Activated T-helper 17 cell treated with anti-CD3 and anti-CD28 coated beads, Interleukin-2, amount 50 U/mL, for 72 hours (primary cell): ENCODE data around the gene TTLL10. TPM values are rescaled to one million over a fixed set of nuclear protein-coding genes. Genes with fewer than 3 reads are reported as not detected.

Experiments used
- ATAC-seq: fragments of 150-1000 bp; cut with Tn5 transposase; replicated peaks from 2 replicates; pipeline ENCODE4 v1.10.0; 2021; ENCODE audit warnings: mild to moderate bottlenecking, moderate library complexity
- H3K27ac Mint-ChIP-seq: one replicate; pipeline ENCODE4 v1.8.0; 2022; ENCODE audit warnings: mixed read lengths
- H3K27me3 Mint-ChIP-seq: one replicate; pipeline ENCODE4 v1.8.0; 2022; ENCODE audit warnings: mixed read lengths
- H3K36me3 Mint-ChIP-seq: one replicate; pipeline ENCODE4 v1.8.0; 2022; ENCODE audit warnings: low read depth, mild to moderate bottlenecking, mixed read lengths
- H3K4me1 Mint-ChIP-seq: one replicate; pipeline ENCODE4 v1.8.0; 2022; ENCODE audit warnings: mixed read lengths
- H3K4me3 Mint-ChIP-seq: one replicate; pipeline ENCODE4 v1.8.0; 2022; ENCODE audit warnings: mild to moderate bottlenecking, mixed read lengths
- H3K9me3 Mint-ChIP-seq: one replicate; pipeline ENCODE4 v1.8.0; 2022; ENCODE audit warnings: mixed read lengths
- total RNA-seq, 2 donors: library from RNA; stranded (reverse); gene quantifications; one replicate each; pipeline ENCODE4 v1.2.3, GENCODE V29; 2022

The TTLL10 gene
- total RNA-seq, 2 donors from 2014 or later, result 0.11 TPM; not detected in 1

GRCh38 chr1:1244192-1244811, 70.6 kb downstream of the TTLL10 start:
- Mint-ChIP-seq H3K27me3 (no peaks in the 10 kb centered on the region), H3K9me3 (no peaks in the 10 kb centered on the region), H3K27ac (no peak overlapping the region), H3K36me3 (no peaks in the 10 kb centered on the region), H3K4me1 (no peaks in the 10 kb centered on the region), H3K4me3 (no peak overlapping the region)
- peak; percentile 16 for ATAC-seq

- no peaks in the 10 kb centered on the region for H3K4me1 Mint-ChIP-seq
- H3K36me3 Mint-ChIP-seq, result no peaks in the 10 kb centered on the region
- H3K27me3 Mint-ChIP-seq, result no peaks in the 10 kb centered on the region
- no peak for ATAC-seq
- no peak overlapping the region for H3K27ac Mint-ChIP-seq
- H3K4me3 Mint-ChIP-seq, result no peak overlapping the region
- no peaks in the 10 kb centered on the region for H3K9me3 Mint-ChIP-seq
These were observed 71.6 kb downstream of the TTLL10 start for GRCh38 chr1:1245178-1245816.

- no peak for ATAC-seq
- Mint-ChIP-seq H3K9me3 (no peaks in the 10 kb centered on the region), H3K27ac (no peak overlapping the region), H3K4me1 (no peaks in the 10 kb centered on the region), H3K36me3 (peaks cover 2% of the 10 kb centered on the region), H3K27me3 (no peaks in the 10 kb centered on the region), H3K4me3 (no peak overlapping the region)
These were observed 72.3 kb downstream of the TTLL10 start for GRCh38 chr1:1245817-1246576.

GRCh38 chr1:1246577-1247340, 73.1 kb downstream of the TTLL10 start, which contains the start of gene C1QTNF12:
C1QTNF12 (minus strand) TSS chr1:1246722; CDS start chr1:1246690, 32 bp downstream.
- Mint-ChIP-seq H3K36me3 (peaks cover 5% of the 10 kb centered on the region), H3K27ac (no peak within 1 kb of the TSS), H3K9me3 (no peaks in the 10 kb centered on the region), H3K4me3 (no peak within 1 kb of the TSS), H3K27me3 (no peaks in the 10 kb centered on the region), H3K4me1 (no peaks in the 10 kb centered on the region)
- no peak for ATAC-seq

GRCh38 chr1:1247341-1247913, 73.7 kb downstream of the TTLL10 start:
- Mint-ChIP-seq H3K27me3 (no peaks in the 10 kb centered on the region), H3K4me3 (no peak overlapping the region), H3K9me3 (no peaks in the 10 kb centered on the region), H3K4me1 (no peaks in the 10 kb centered on the region), H3K36me3 (peaks cover 5% of the 10 kb centered on the region), H3K27ac (no peak overlapping the region)
- ATAC-seq, result no peak

Other genes starting within 250 kb of the TTLL10 start
- gene SAMD11, start 250.0 kb upstream of the TTLL10 start, total RNA-seq, result not detected
- 100 to 1,000 TPM in 1 of 2 donors, 10 to 100 TPM in 1; 57.6 to 141 TPM for gene NOC2L, start 214.6 kb upstream of the TTLL10 start, total RNA-seq
- 10 to 100 TPM; 17.4 to 17.8 TPM for gene KLHL17, start 213.3 kb upstream of the TTLL10 start, total RNA-seq
- 1 to 10 TPM; 2.8 to 6.3 TPM for gene PLEKHN1, start 207.4 kb upstream of the TTLL10 start, total RNA-seq
- not detected for gene PERM1, start 191.8 kb upstream of the TTLL10 start, total RNA-seq
- gene HES4, start 173.8 kb upstream of the TTLL10 start, total RNA-seq, result 1 to 10 TPM in 1 of 2 donors, not detected in 1; 2.5 TPM
- 10 to 100 TPM; 13.5 to 36.5 TPM for gene ISG15, start 160.4 kb upstream of the TTLL10 start, total RNA-seq
- 10 to 100 TPM; 12.1 to 87.6 TPM for gene AGRN, start 153.8 kb upstream of the TTLL10 start, total RNA-seq
- gene RNF223, start 99.6 kb upstream of the TTLL10 start, total RNA-seq, result not detected
- 10 to 100 TPM; 15.7 to 18.8 TPM for gene C1orf159, start 57.8 kb upstream of the TTLL10 start, total RNA-seq
- gene TNFRSF18, start 32.7 kb downstream of the TTLL10 start, total RNA-seq, result 100 to 1,000 TPM; 105 to 796 TPM
- 1,000 to 10,000 TPM in 1 of 2 donors, 100 to 1,000 TPM in 1; 384 to 1,007 TPM for gene TNFRSF4, start 40.3 kb downstream of the TTLL10 start, total RNA-seq
- gene SDF4, start 58.1 kb downstream of the TTLL10 start, total RNA-seq, result 100 to 1,000 TPM; 169 to 773 TPM
- gene B3GALT6, start 58.4 kb downstream of the TTLL10 start, total RNA-seq, result 10 to 100 TPM; 10.9 to 16.7 TPM
- 1 to 10 TPM; 1.8 to 7.5 TPM for gene C1QTNF12, start 72.8 kb downstream of the TTLL10 start, total RNA-seq
- 10 to 100 TPM; 68.7 to 78.0 TPM for gene UBE2J2, start 100.0 kb downstream of the TTLL10 start, total RNA-seq
- gene SCNN1D, start 106.6 kb downstream of the TTLL10 start, total RNA-seq, result 1 to 10 TPM; 4.7 to 9.8 TPM
- 10 to 100 TPM; 41.4 to 43.3 TPM for gene ACAP3, start 134.1 kb downstream of the TTLL10 start, total RNA-seq
- 10 to 100 TPM; 15.9 to 24.0 TPM for gene PUSL1, start 134.7 kb downstream of the TTLL10 start, total RNA-seq
- 100 to 1,000 TPM; 122 to 125 TPM for gene INTS11, start 150.8 kb downstream of the TTLL10 start, total RNA-seq
- 10 to 100 TPM; 16.8 to 22.3 TPM for gene CPTP, start 150.9 kb downstream of the TTLL10 start, total RNA-seq
- gene TAS1R3, start 157.4 kb downstream of the TTLL10 start, total RNA-seq, result 1 to 10 TPM in 1 of 2 donors, under 1 TPM in 1; 0.71 to 1.1 TPM
- gene DVL1, start 175.5 kb downstream of the TTLL10 start, total RNA-seq, result 10 to 100 TPM; 46.2 to 48.0 TPM
- gene MXRA8, start 184.7 kb downstream of the TTLL10 start, total RNA-seq, result under 1 TPM in 1 of 2 donors, not detected in 1; 0.56 TPM
- 100 to 1,000 TPM in 1 of 2 donors, 10 to 100 TPM in 1; 93.3 to 163 TPM for gene AURKAIP1, start 201.3 kb downstream of the TTLL10 start, total RNA-seq
- 100 to 1,000 TPM; 103 to 107 TPM for gene CCNL2, start 225.5 kb downstream of the TTLL10 start, total RNA-seq
- gene MRPL20, start 233.4 kb downstream of the TTLL10 start, total RNA-seq, result 100 to 1,000 TPM in 1 of 2 donors, 10 to 100 TPM in 1; 57.7 to 147 TPM
- gene ANKRD65, start 247.4 kb downstream of the TTLL10 start, total RNA-seq, result not detected